ENCODE data around the gene KRTAP27-1. TPM values are rescaled to one million over a fixed set of nuclear protein-coding genes. Genes with fewer than 3 reads are reported as not detected.

KRTAP27-1 gene
- total and polyA plus RNA-seq, 10 donors, result not detected

DNA sequence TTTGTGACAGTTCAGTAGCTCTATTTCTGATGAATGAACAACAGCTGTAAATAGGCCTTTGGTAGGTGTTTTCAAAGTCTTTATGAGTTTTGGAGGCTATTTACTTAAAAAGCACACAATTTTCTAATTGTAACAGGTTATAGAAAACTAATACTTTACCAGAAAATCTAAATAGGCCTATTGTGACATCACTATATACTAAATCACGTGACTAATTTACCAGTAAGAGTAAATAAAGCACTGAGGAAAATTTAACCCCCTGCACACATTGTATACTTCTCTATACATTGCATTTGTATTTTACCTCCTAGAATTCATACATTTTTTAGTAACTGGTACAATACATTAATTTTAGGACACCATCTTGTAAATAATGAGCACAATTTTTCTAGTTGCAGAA, 32.4 kb downstream of the KRTAP27-1 start:
- H3K4me1 ChIP-seq, result no peaks in the 10 kb centered on the region
- H3K36me3 ChIP-seq, result no peaks in the 10 kb centered on the region
- TF ChIP-seq POLR2AphosphoS5 (IDR thresholded peaks at IDR 0.05), result no peak
- TF ChIP-seq, protein P1, sequence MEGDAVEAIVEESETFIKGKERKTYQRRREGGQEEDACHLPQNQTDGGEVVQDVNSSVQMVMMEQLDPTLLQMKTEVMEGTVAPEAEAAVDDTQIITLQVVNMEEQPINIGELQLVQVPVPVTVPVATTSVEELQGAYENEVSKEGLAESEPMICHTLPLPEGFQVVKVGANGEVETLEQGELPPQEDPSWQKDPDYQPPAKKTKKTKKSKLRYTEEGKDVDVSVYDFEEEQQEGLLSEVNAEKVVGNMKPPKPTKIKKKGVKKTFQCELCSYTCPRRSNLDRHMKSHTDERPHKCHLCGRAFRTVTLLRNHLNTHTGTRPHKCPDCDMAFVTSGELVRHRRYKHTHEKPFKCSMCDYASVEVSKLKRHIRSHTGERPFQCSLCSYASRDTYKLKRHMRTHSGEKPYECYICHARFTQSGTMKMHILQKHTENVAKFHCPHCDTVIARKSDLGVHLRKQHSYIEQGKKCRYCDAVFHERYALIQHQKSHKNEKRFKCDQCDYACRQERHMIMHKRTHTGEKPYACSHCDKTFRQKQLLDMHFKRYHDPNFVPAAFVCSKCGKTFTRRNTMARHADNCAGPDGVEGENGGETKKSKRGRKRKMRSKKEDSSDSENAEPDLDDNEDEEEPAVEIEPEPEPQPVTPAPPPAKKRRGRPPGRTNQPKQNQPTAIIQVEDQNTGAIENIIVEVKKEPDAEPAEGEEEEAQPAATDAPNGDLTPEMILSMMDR (IDR thresholded peaks at IDR 0.05 in 8 of 11, conservative IDR thresholded peaks at IDR 0.05 in 3 of 11), result no peak
- TF ChIP-seq POLR2A (IDR thresholded peaks at IDR 0.05), result no peak
- H3K4me3 ChIP-seq, result no peak overlapping the region
- no peaks in the 10 kb centered on the region for H3K27me3 ChIP-seq (replicated peaks in 1 of 7)
- intact Hi-C loops (cut with DNase I; ENCODE audit: low total_unique reads), result no loop called here
- no peak overlapping the region for H3K27ac ChIP-seq
- H3K9me3 ChIP-seq, result peaks cover 0 to 18% (median 13%) of the 10 kb centered on the region in 8 donors
- DNase-seq, result no peak
- 23 to 56% (median 36%) methylated on average over 1 of the region's 1 CpG for WGBS, 5 donors

- Histone ChIP-seq H3K27me3 (replicated peaks in 1 of 7) (no peaks in the 10 kb centered on the region), H3K9me3 (peaks cover 0 to 6% (median 0%) of the 10 kb centered on the region in 8 donors), H3K4me1 (no peaks in the 10 kb centered on the region), H3K36me3 (no peaks in the 10 kb centered on the region), H3K4me3 (no peak within 1 kb of the TSS), H3K27ac (no peak within 1 kb of the TSS)
- WGBS, 5 donors, result 88 to 93% (median 89%) methylated on average over 2 of the region's 2 CpGs
- TF ChIP-seq, protein P1 (IDR thresholded peaks at IDR 0.05 in 8 of 11, conservative IDR thresholded peaks at IDR 0.05 in 3 of 11), result no peak
- TF ChIP-seq POLR2A (IDR thresholded peaks at IDR 0.05) (no peak), POLR2AphosphoS5 (IDR thresholded peaks at IDR 0.05) (no peak)
- DNase-seq, result no peak
- intact Hi-C loops (cut with DNase I; ENCODE audit: low total_unique reads), result no loop called here
Observed at GRCh38 chr21:30289215-30289614, 48.3 kb downstream of the KRTAP27-1 start, which contains the start of gene KRTAP25-1. Gene KRTAP25-1 (minus strand): TSS chr21:30289514. CDS start chr21:30289490, 24 bp downstream.

Small RNAs within 50 kb of the gene (microRNA-seq; reads per million reads assigned to microRNA genes)
- gene MIR4327, result 0 reads per million in 3 donors

Small RNAs within 50 kb of the gene (small RNA-seq; reads per million reads assigned to genes)
- gene KRTAP23-1, result 0 reads per million in 4 donors
- 0 reads per million in 4 donors for gene MIR4327

Other genes starting within 250 kb of the KRTAP27-1 start
- not detected for gene CLDN17, start 170.9 kb downstream of the KRTAP27-1 start, total RNA-seq
- gene CLDN17, start 170.9 kb downstream of the KRTAP27-1 start, polyA plus RNA-seq, result not detected
- not detected for gene CLDN8, start 121.6 kb downstream of the KRTAP27-1 start, total RNA-seq
- gene CLDN8, start 121.6 kb downstream of the KRTAP27-1 start, polyA plus RNA-seq, result not detected
- gene KRTAP24-1, start 54.7 kb downstream of the KRTAP27-1 start, total RNA-seq, result not detected
- gene KRTAP24-1, start 54.7 kb downstream of the KRTAP27-1 start, polyA plus RNA-seq, result not detected
- not detected for gene KRTAP25-1, start 48.2 kb downstream of the KRTAP27-1 start, total RNA-seq
- not detected for gene KRTAP25-1, start 48.2 kb downstream of the KRTAP27-1 start, polyA plus RNA-seq
- gene KRTAP26-1, start 17.4 kb downstream of the KRTAP27-1 start, total RNA-seq, result not detected
- gene KRTAP26-1, start 17.4 kb downstream of the KRTAP27-1 start, polyA plus RNA-seq, result not detected
- not detected for gene KRTAP23-1, start 10.9 kb upstream of the KRTAP27-1 start, total RNA-seq
- gene KRTAP23-1, start 10.9 kb upstream of the KRTAP27-1 start, polyA plus RNA-seq, result not detected
- not detected for gene KRTAP13-2, start 34.6 kb upstream of the KRTAP27-1 start, total RNA-seq
- not detected for gene KRTAP13-2, start 34.6 kb upstream of the KRTAP27-1 start, polyA plus RNA-seq
- gene KRTAP13-1, start 58.3 kb upstream of the KRTAP27-1 start, total RNA-seq, result not detected
- gene KRTAP13-1, start 58.3 kb upstream of the KRTAP27-1 start, polyA plus RNA-seq, result not detected
- gene KRTAP13-3, start 88.2 kb upstream of the KRTAP27-1 start, total RNA-seq, result not detected
- not detected for gene KRTAP13-3, start 88.2 kb upstream of the KRTAP27-1 start, polyA plus RNA-seq
- gene KRTAP13-4, start 92.5 kb upstream of the KRTAP27-1 start, total RNA-seq, result not detected
- not detected for gene KRTAP13-4, start 92.5 kb upstream of the KRTAP27-1 start, polyA plus RNA-seq
- not detected for gene KRTAP15-1, start 102.6 kb upstream of the KRTAP27-1 start, total RNA-seq
- gene KRTAP15-1, start 102.6 kb upstream of the KRTAP27-1 start, polyA plus RNA-seq, result not detected
- not detected for gene KRTAP19-1, start 142.7 kb upstream of the KRTAP27-1 start, total RNA-seq
- gene KRTAP19-1, start 142.7 kb upstream of the KRTAP27-1 start, polyA plus RNA-seq, result not detected
- gene KRTAP19-2, start 149.7 kb upstream of the KRTAP27-1 start, total RNA-seq, result not detected
- gene KRTAP19-2, start 149.7 kb upstream of the KRTAP27-1 start, polyA plus RNA-seq, result not detected
- not detected for gene KRTAP19-3, start 154.3 kb upstream of the KRTAP27-1 start, total RNA-seq
- not detected for gene KRTAP19-3, start 154.3 kb upstream of the KRTAP27-1 start, polyA plus RNA-seq
- gene KRTAP19-4, start 159.5 kb upstream of the KRTAP27-1 start, total RNA-seq, result not detected
- gene KRTAP19-4, start 159.5 kb upstream of the KRTAP27-1 start, polyA plus RNA-seq, result not detected
- not detected for gene KRTAP19-5, start 164.4 kb upstream of the KRTAP27-1 start, total RNA-seq
- not detected for gene KRTAP19-5, start 164.4 kb upstream of the KRTAP27-1 start, polyA plus RNA-seq
- not detected for gene KRTAP19-6, start 204.2 kb upstream of the KRTAP27-1 start, total RNA-seq
- not detected for gene KRTAP19-6, start 204.2 kb upstream of the KRTAP27-1 start, polyA plus RNA-seq
- gene KRTAP19-7, start 223.6 kb upstream of the KRTAP27-1 start, total RNA-seq, result not detected
- not detected for gene KRTAP19-7, start 223.6 kb upstream of the KRTAP27-1 start, polyA plus RNA-seq